PC-9 (cell line): ENCODE results near the gene DGKD.

Source experiments
- EZH2 ChIP-seq: fragments of 200-600 bp; sonication (generic); IDR thresholded peaks from 2 replicates; pipeline ENCODE4 v1.8.0; 2017; ENCODE audit warnings: antibody characterized with exemption, low read depth
- TF ChIP-seq, protein P1 (sequence below): fragments of 200-600 bp; sonication (generic); conservative IDR thresholded peaks from 2 replicates; pipeline ENCODE4 v1.6.1; 2017; ENCODE audit warnings: mixed run types, antibody characterized with exemption, mild to moderate bottlenecking, moderate library complexity

DNA sequence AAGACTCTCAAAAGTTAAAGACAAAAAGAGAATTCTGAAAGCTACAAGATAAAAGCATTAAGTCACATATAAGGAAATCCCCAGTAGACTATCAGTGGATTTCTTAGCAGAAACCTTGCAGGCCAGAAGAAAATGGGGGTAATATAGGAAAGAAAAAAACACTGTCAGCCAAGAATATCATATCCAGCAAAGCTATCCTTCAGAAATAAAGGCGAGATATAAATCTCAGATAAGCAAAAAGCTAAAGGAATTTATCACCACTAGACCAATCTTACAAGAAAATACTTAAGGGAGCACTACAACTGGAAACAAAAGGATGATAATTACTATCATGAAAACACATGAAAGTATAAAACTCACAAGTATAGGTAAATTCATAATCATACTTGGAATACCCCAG is 149.2 kb downstream of the DGKD start:
- TF ChIP-seq, protein P1, sequence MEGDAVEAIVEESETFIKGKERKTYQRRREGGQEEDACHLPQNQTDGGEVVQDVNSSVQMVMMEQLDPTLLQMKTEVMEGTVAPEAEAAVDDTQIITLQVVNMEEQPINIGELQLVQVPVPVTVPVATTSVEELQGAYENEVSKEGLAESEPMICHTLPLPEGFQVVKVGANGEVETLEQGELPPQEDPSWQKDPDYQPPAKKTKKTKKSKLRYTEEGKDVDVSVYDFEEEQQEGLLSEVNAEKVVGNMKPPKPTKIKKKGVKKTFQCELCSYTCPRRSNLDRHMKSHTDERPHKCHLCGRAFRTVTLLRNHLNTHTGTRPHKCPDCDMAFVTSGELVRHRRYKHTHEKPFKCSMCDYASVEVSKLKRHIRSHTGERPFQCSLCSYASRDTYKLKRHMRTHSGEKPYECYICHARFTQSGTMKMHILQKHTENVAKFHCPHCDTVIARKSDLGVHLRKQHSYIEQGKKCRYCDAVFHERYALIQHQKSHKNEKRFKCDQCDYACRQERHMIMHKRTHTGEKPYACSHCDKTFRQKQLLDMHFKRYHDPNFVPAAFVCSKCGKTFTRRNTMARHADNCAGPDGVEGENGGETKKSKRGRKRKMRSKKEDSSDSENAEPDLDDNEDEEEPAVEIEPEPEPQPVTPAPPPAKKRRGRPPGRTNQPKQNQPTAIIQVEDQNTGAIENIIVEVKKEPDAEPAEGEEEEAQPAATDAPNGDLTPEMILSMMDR: no peak
- no peak for TF ChIP-seq EZH2
